Activated T-helper 1 cell treated with Interleukin-2 at 50 U/mL for 16 hours (primary cell): Measurements from ENCODE around the gene STRA6.

Experiments
- DNase-seq: peaks from one replicate; pipeline ENCODE4 v3.0.0-alpha.2; 2020; ENCODE audit warnings: low read depth

Gene STRA6

GRCh38 chr15:74180881-74181602, 21.5 kb downstream of the STRA6 start:
- no peak for DNase-seq

- no peak for DNase-seq
Observed at GRCh38 chr15:74179983-74180880, 22.4 kb downstream of the STRA6 start.

GRCh38 chr15:74179101-74179841, 23.3 kb downstream of the STRA6 start:
- no peak for DNase-seq

- DNase-seq: no peak
Observed at GRCh38 chr15:74178326-74179100, 24.1 kb downstream of the STRA6 start.

GRCh38 chr15:74176262-74177214, 26.0 kb downstream of the STRA6 start:
- DNase-seq: no peak

GRCh38 chr15:74175271-74176191, 27.1 kb downstream of the STRA6 start:
- no peak for DNase-seq

- DNase-seq: no peak
Observed at GRCh38 chr15:74174958-74175253, 27.7 kb downstream of the STRA6 start.

GRCh38 chr15:74174219-74174957, 28.2 kb downstream of the STRA6 start:
- no peak for DNase-seq

- DNase-seq: no peak
Observed at GRCh38 chr15:74173380-74174218, 29.0 kb downstream of the STRA6 start, which contains the start of gene ISLR. Gene ISLR, plus strand, starts transcription at chr15:74173710. Its CDS starts 1,149 bp downstream, at chr15:74174859.

- no peak for DNase-seq
Observed at GRCh38 chr15:74172701-74173379, 29.7 kb downstream of the STRA6 start.

- no peak for DNase-seq
Observed at GRCh38 chr15:74171965-74172541, 30.5 kb downstream of the STRA6 start.

- no peak for DNase-seq
Observed at GRCh38 chr15:74170875-74171578, 31.6 kb downstream of the STRA6 start.

GRCh38 chr15:74170071-74170844, 32.3 kb downstream of the STRA6 start:
- no peak for DNase-seq

- DNase-seq: no peak
Observed at GRCh38 chr15:74168711-74169126, 33.9 kb downstream of the STRA6 start.

GRCh38 chr15:74167891-74168331, 34.7 kb downstream of the STRA6 start:
- DNase-seq: no peak
